SH-SY5Y (cell line): ENCODE data around the gene DPY30.

Experiments
- GATA2 ChIP-seq: IDR thresholded peaks from 2 replicates; pipeline ENCODE4 v1.6.1; 2011; ENCODE audit warnings: mild to moderate bottlenecking, low read depth, low read length
- GATA3 ChIP-seq: IDR thresholded peaks from 2 replicates; pipeline ENCODE4 v1.6.1; 2011; ENCODE audit warnings: low read depth, mild to moderate bottlenecking, low read length, moderate library complexity

DPY30 gene

GRCh38 chr2:32039447-32040219, at the start of gene DPY30:
DPY30 (minus strand) TSS chr2:32039805; CDS start chr2:32039456, 349 bp downstream.
- TF ChIP-seq GATA3 = no peak
- TF ChIP-seq GATA2 = no peak

GRCh38 chr2:32074134-32074506, 34.5 kb upstream of the DPY30 start:
- no peak for TF ChIP-seq GATA2
- TF ChIP-seq GATA3 = no peak

GRCh38 chr2:32067549-32067948, 27.9 kb upstream of the DPY30 start:
- TF ChIP-seq GATA3 = no peak
- TF ChIP-seq GATA2 = no peak

- no peak for TF ChIP-seq GATA2
- TF ChIP-seq GATA3 = no peak
Observed at GRCh38 chr2:32064713-32065112, 25.1 kb upstream of the DPY30 start.

- TF ChIP-seq GATA2 (no peak), GATA3 (no peak)
Observed at GRCh38 chr2:32064021-32064601, 24.5 kb upstream of the DPY30 start.

- TF ChIP-seq GATA2 (no peak), GATA3 (no peak)
Observed at GRCh38 chr2:32063310-32064020, 23.9 kb upstream of the DPY30 start, which contains the start of gene SPAST. SPAST (plus strand) TSS chr2:32063556; CDS start chr2:32063832, 276 bp downstream.

GRCh38 chr2:32061973-32062861, 22.6 kb upstream of the DPY30 start:
- TF ChIP-seq GATA3 (no peak), GATA2 (no peak)

- TF ChIP-seq GATA3 = no peak
- TF ChIP-seq GATA2 = no peak
Observed at GRCh38 chr2:32061430-32061829, 21.8 kb upstream of the DPY30 start.

GRCh38 chr2:32060266-32060665, 20.7 kb upstream of the DPY30 start:
- TF ChIP-seq GATA3 (no peak), GATA2 (no peak)

GRCh38 chr2:32058130-32058529, 18.5 kb upstream of the DPY30 start:
- TF ChIP-seq GATA2 (no peak), GATA3 (no peak)

- no peak for TF ChIP-seq GATA2
- no peak for TF ChIP-seq GATA3
Observed at GRCh38 chr2:32051836-32052439, 12.3 kb upstream of the DPY30 start.

GRCh38 chr2:32043561-32043960, 4.0 kb upstream of the DPY30 start:
- TF ChIP-seq GATA3 = no peak
- TF ChIP-seq GATA2 = no peak

- TF ChIP-seq GATA3 = no peak
Observed at GRCh38 chr2:32012872-32013271, 26.7 kb downstream of the DPY30 start.

- TF ChIP-seq GATA2 = no peak
- no peak for TF ChIP-seq GATA3
Observed at GRCh38 chr2:32011485-32011960, 28.1 kb downstream of the DPY30 start.
